Heart left ventricle (tissue), 16 donors: ENCODE results near the gene KCNJ4. TPM values are rescaled to one million over a fixed set of nuclear protein-coding genes. Genes with fewer than 3 reads are reported as not detected.
A peak's percentile ranks its signal among the peaks of the same experiment; 100 is the strongest.

Experiments
- ATAC-seq, 4 donors: fragments of 200-7000 bp; cut with Tn5 transposase; one replicate each; pipeline ENCODE4 v1.9.1; 2020 to 2022; ENCODE audit warnings: moderate library complexity in 4 of 4, mild to moderate bottlenecking in 3 of 4, moderate number of reproducible peaks in 1 of 4
- DNase-seq, 5 donors: peaks; one replicate each; pipeline ENCODE4 v3.0.0-alpha.2; 2020
- H3K27ac ChIP-seq, 12 donors: fragments of 200-600 bp; sonication (generic) in 4 of 12; one replicate each; pipeline versions ENCODE4 v1.5.0 to v1.8.0; 2016 to 2022; ENCODE audit warnings: mild to moderate bottlenecking in 2 of 12
- H3K27me3 ChIP-seq, 9 donors: fragments of 200-600 bp; sonication (generic) in 2 of 9; one replicate each; pipeline versions ENCODE4 v1.5.1 to v1.8.0; 2016 to 2022; ENCODE audit warnings: mild to moderate bottlenecking in 3 of 9
- H3K36me3 ChIP-seq, 9 donors: fragments of 200-600 bp; sonication (generic) in 2 of 9; one replicate each; pipeline versions ENCODE4 v1.5.0 to v1.8.0; 2018 to 2022; ENCODE audit warnings: mild to moderate bottlenecking in 2 of 9
- H3K4me1 ChIP-seq, 12 donors: fragments of 200-600 bp; sonication (generic) in 4 of 12; one replicate each; pipeline versions ENCODE4 v1.5.0 to v1.8.0; 2016 to 2022; ENCODE audit warnings: mild to moderate bottlenecking in 3 of 12
- H3K4me3 ChIP-seq, 12 donors: fragments of 200-600 bp; sonication (generic) in 4 of 12; one replicate each; pipeline versions ENCODE4 v1.5.0 to v1.8.0; 2017 to 2022; ENCODE audit warnings: mild to moderate bottlenecking in 9 of 12, moderate library complexity in 4 of 12
- H3K9me3 ChIP-seq, 12 donors: fragments of 200-600 bp; sonication (generic) in 4 of 12; one replicate each; pipeline versions ENCODE4 v1.5.0 to v1.8.0; 2016 to 2022; ENCODE audit warnings: mild to moderate bottlenecking in 1 of 12
- CTCF ChIP-seq, 12 donors: fragments of 200-600 bp; sonication (generic) in 4 of 12; IDR thresholded peaks; one replicate each; pipeline versions ENCODE4 v1.5.0 to v1.8.0; 2018 to 2022; ENCODE audit warnings: antibody characterized with exemption in 12 of 12, mild to moderate bottlenecking in 5 of 12
- POLR2A ChIP-seq, 2 donors: fragments of 450-650 bp; IDR thresholded peaks; one replicate each; pipeline ENCODE4 v1.6.1; 2017; ENCODE audit warnings: antibody characterized with exemption in 2 of 2, mild to moderate bottlenecking in 2 of 2, moderate library complexity in 2 of 2
- WGBS, 4 donors: extraction: QIAGEN DNeasy Blood & Tissue Kit in 2 of 4; methylation state at CpG; one replicate each; pipeline versions ENCODE4 v1.1.5 to v1.1.7; 2013 to 2018; 5-methylcytosine and 5-hydroxymethylcytosine counted together
- intact Hi-C, 10 donors: fragments of 100-400 bp; cut with DNase I; formaldehyde crosslinking; loops; one replicate each; pipeline versions ENCODE4 v1.11.1 to v1.14.2; 2022
- polyA plus RNA-seq, 2 donors: library from polyadenylated mRNA; stranded (reverse); fragments of 200-250 nt; gene quantifications; one replicate each; pipeline ENCODE4 v1.2.3, GENCODE V29; 2013
- total RNA-seq, 9 donors: library from RNA; depleted of rRNA in 2 of 9; stranded (reverse); fragments of >200 nt in 2 of 9; fragmentation: NEBNext Ultra II Directional in 3 of 9; extraction: Animal tissue kit (Norgen Biotek cat#: 25700) in 3 of 9; gene quantifications; one replicate each; pipeline versions ENCODE4 v1.1.0 to v1.2.4, GENCODE V29; 2016 to 2023
- donor health status: ischemic (EF 13 %, LVEDD 7.1; RV severe dilation, severe dysfunction).
- donor health status: healthy with polysubstance abuse.
- donor health status: DM: no; HTN: yes; CAD: no.
- donor health status: DM: no; HTN: no; CAD: no.
- donor health status: ischemic (EF 25% LVEDD 6.9; RV normal size, moderate dysfunction).
- donor health status: ischemic (EF 25% LVEDD 5.7; RV mildly dilated, moderate dysfunction).
- donor health status: healthy.
- donor health status: DM: yes; HTN: yes; CAD: no.
- donor health status: ischemic (EF 35%, LVEDD 5.7; RV mildly dilated, moderate dysfunction).
- donor health status: nonischemic (EF 11% LVEDD 7.7; RV severe dilation, severe dysfunction).
- donor health status: DM: yes; HTN: yes; CAD: no.
- donor health status: PGD.
- donor health status: ischemic (EF 29% LVEDD 5.4; RV normal size, mild dysfunction).
- donor health status: nonischemic (EF 23%, LVEDD 6.1; RV moderate dilation, normal function).

Gene KCNJ4
- total and polyA plus RNA-seq, 11 donors, result 14.5 to 85.5 (median 39.7) TPM

GRCh38 chr22:38441620-38442287, 13.2 kb downstream of the KCNJ4 start:
- Histone ChIP-seq H3K36me3 (no peaks in the 10 kb centered on the region), H3K27me3 (peaks cover 0 to 9% (median 0%) of the 10 kb centered on the region in 9 donors), H3K4me1 (peaks cover 0 to 51% (median 4%) of the 10 kb centered on the region in 12 donors), H3K27ac (peak overlapping the region in 8 of 12 donors; percentile 46 to 97 (median 85)), H3K9me3 (no peaks in the 10 kb centered on the region), H3K4me3 (no peak overlapping the region)
- WGBS, 4 donors, result 50 to 59% (median 57%) methylated on average over 15 to 16 of the region's 16 CpGs
- DNase-seq, result peak in 2 of 5 donors; percentile 56 to 75
- peak; percentile 6 to 37 (median 20) for ATAC-seq
- intact Hi-C loops, result no loop called here
- TF ChIP-seq POLR2A (IDR thresholded peaks at IDR 0.05) (no peak), CTCF (IDR thresholded peaks at IDR 0.05) (no peak)

DNA sequence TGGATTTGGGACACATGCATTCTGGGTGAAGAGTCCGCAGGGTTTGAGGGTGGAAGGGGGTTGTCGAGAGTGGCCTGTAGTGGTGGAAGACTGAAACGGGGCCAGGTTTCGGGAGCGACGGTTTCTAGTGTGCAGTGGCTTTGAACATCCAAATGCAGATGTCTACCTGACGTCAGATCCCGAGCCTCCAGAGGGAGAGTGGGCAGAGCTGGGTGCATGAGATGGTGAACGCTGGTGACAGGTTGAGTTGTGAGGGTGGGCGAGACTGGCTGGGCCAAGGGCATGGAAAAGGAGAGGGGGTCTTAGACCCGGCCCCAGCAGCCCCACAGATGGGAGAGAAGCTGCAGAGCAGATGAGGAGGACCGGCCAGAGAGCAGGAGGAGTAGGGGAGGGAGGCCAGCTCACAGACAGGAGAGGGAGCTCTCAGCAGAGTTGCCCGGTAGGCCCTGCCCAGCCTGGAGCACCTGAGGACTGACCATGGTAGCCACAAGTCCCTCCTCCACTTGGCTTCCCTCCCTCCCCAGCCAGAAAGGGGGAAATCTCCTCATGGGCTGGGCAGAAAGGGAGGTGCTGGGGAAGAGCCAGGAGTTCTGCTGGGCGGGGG, 14.2 kb downstream of the KCNJ4 start:
- H3K4me1 ChIP-seq, result peaks cover 0 to 56% (median 6%) of the 10 kb centered on the region in 12 donors
- no peak for DNase-seq

DNA sequence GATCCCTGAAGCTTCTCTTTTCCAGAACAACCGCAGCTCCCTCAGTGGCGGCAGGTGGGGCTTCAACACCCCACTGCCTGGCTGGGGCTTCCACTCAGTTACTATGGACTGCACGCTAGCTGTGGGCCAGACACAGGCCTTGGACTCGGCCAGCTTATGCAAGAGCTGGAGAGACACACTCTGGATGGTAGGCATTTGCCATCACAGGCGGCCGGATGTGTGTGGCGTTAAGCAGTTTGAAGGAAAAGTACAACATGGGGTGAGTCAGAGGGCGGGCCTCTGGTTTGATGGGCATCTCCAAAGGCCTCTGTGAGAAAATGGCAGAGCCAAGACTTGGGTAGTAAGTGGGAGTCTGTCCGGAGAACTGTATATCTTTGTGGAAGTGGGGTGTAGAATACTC, 17.6 kb downstream of the KCNJ4 start:
- no peak for TF ChIP-seq CTCF (IDR thresholded peaks at IDR 0.05)
- no peak for TF ChIP-seq POLR2A (IDR thresholded peaks at IDR 0.05)

More for the DNA sequence above, 14.2 kb downstream of the KCNJ4 start:
- no peaks in the 10 kb centered on the region for H3K9me3 ChIP-seq
- no peak for TF ChIP-seq POLR2A (IDR thresholded peaks at IDR 0.05)
- no peak for TF ChIP-seq CTCF (IDR thresholded peaks at IDR 0.05)
- WGBS, 4 donors, result 68 to 78% (median 77%) methylated on average over 13 to 14 of the region's 14 CpGs
- ATAC-seq, result no peak
- H3K4me3 ChIP-seq, result no peak overlapping the region
- intact Hi-C loops, result no loop called here
- H3K27ac ChIP-seq, result peak overlapping the region in 5 of 12 donors; percentile 46 to 95 (median 89)
- H3K27me3 ChIP-seq, result peaks cover 0 to 9% (median 0%) of the 10 kb centered on the region in 9 donors
- H3K36me3 ChIP-seq, result no peaks in the 10 kb centered on the region

More for the DNA sequence above, 17.6 kb downstream of the KCNJ4 start:
- peaks cover 0 to 3% (median 0%) of the 10 kb centered on the region in 9 donors for H3K27me3 ChIP-seq
- no peak overlapping the region for H3K4me3 ChIP-seq
- ATAC-seq (no peak), DNase-seq (peak in 1 of 5 donors; percentile 15)
- peaks cover 0 to 49% (median 7%) of the 10 kb centered on the region in 12 donors for H3K4me1 ChIP-seq
- 88 to 95% (median 94%) methylated on average over 9 of the region's 9 CpGs for WGBS, 4 donors
- H3K36me3 ChIP-seq, result no peaks in the 10 kb centered on the region
- no peaks in the 10 kb centered on the region for H3K9me3 ChIP-seq
- peak overlapping the region in 3 of 12 donors; percentile 19 to 86 (median 77) for H3K27ac ChIP-seq
- intact Hi-C loops, result no loop called here
